Body of pancreas (tissue), 4 donors: ENCODE measurements around the gene CAMK2B.

Source experiments
- CTCF ChIP-seq, 7 experiments: fragments of 450-650 bp in 4 of 7; fragments of 200-600 bp in 3 of 7; sonication (generic) in 3 of 7; IDR thresholded peaks; one replicate each; pipeline ENCODE4 v1.5.1; 2016 to 2019; ENCODE audit warnings: antibody characterized with exemption in 7 of 7
- POLR2A ChIP-seq, 3 donors: fragments of 450-650 bp; IDR thresholded peaks; one replicate each; pipeline ENCODE4 v1.6.1; 2016; ENCODE audit warnings: antibody characterized with exemption in 3 of 3, mild to moderate bottlenecking in 2 of 3

GRCh38 chr7:44374007-44374763 lies 48.8 kb upstream of the CAMK2B start:
- TF ChIP-seq CTCF (IDR thresholded peaks at IDR 0.05) (no peak), POLR2A (IDR thresholded peaks at IDR 0.05) (no peak)
